ENCODE results near the gene RAB3GAP2.
"Not testable (repeated sequence)": the region's sequence is repeated elsewhere in the genome, so short reads cannot be mapped to it uniquely, and the experiment has no call there.

Gene RAB3GAP2

GRCh38 chr1:220272047-220272840 is at the start of gene RAB3GAP2:
Gene RAB3GAP2, minus strand, starts transcription at chr1:220272453. Its CDS starts 116 bp downstream, at chr1:220272337.
- DNase-seq = peak; percentile 97

GRCh38 chr1:220321758-220322157 is 49.5 kb upstream of the RAB3GAP2 start:
- no peak for DNase-seq

- DNase-seq = no peak
These were observed 48.5 kb upstream of the RAB3GAP2 start for GRCh38 chr1:220320709-220321108.

- no peak for DNase-seq
These were observed 46.4 kb upstream of the RAB3GAP2 start for GRCh38 chr1:220318673-220319072.

DNA sequence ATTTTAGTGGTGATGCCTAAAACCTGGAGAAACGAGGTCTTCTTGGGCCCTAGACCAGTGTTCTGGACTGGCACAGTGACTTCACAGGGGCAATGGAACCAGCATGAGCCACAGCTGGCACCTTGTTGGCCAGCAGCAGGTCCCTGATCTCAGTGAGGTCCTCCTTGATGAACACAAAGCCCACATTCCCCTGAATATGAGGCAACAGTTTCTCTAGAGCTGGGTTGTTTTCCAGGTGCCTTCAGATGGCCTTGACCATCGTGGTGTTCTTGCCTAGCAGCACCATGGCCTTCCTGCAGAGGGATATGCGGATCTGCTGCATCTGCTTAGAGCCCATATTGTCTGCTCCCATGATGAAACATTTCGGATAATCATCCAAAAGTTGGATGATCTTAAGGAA is 44.9 kb upstream of the RAB3GAP2 start:
- no peak for DNase-seq

- no peak for DNase-seq
These were observed 44.1 kb upstream of the RAB3GAP2 start for GRCh38 chr1:220316305-220316704.

- no peak for DNase-seq
These were observed 43.0 kb upstream of the RAB3GAP2 start for GRCh38 chr1:220315070-220315839.

- DNase-seq = no peak
These were observed 41.3 kb upstream of the RAB3GAP2 start for GRCh38 chr1:220313576-220313975.

DNA sequence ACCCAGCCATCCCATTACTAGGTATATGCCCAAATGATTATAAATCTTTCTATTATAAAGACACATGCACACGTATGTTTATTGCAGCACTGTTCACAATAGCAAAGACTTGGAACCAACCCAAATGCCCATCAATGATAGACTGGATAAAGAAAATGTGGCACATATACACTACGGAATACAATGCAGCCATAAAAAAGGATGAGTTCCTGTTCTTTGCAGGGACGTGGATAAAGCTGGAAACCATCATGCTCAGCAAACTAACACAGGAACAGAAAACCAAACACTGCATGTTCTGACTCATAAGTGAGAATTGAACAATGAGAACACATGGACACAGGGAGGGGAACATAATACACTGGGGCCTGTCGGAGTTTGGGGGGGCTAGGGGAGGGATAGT is 37.9 kb upstream of the RAB3GAP2 start:
- not testable (repeated sequence) for DNase-seq

- DNase-seq = no peak
These were observed 35.4 kb upstream of the RAB3GAP2 start for GRCh38 chr1:220307607-220308006.

- no peak for DNase-seq
These were observed 34.1 kb upstream of the RAB3GAP2 start for GRCh38 chr1:220306339-220306738.

GRCh38 chr1:220303871-220304270 is 31.6 kb upstream of the RAB3GAP2 start:
- no peak for DNase-seq

- DNase-seq = no peak
These were observed 29.4 kb upstream of the RAB3GAP2 start for GRCh38 chr1:220301630-220302029.

GRCh38 chr1:220300442-220301121 is 28.3 kb upstream of the RAB3GAP2 start:
- peak; percentile 90 for DNase-seq

DNA sequence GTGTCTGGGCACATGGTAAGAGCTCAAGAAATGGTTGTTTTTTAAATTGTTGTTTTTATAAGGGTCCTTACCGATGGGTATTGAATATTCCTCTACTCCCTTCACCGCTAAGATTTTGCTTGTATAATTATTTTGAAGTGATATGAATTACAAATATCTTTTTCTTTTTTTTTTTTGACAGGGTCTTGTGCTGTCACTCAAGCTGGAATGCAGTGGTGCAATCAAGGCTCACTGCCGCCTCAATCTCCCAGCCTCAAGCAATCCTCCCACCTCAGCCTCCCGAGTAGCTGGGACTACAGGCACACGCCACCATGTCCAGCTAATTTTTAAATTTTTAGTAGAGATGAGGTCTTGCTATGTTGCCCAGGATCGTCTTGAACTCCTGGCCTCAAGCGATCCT is 27.1 kb upstream of the RAB3GAP2 start:
- DNase-seq = no peak

- no peak for DNase-seq
These were observed 26.4 kb upstream of the RAB3GAP2 start for GRCh38 chr1:220298470-220299205.

- no peak for DNase-seq
These were observed 24.7 kb upstream of the RAB3GAP2 start for GRCh38 chr1:220296981-220297380.

- no peak for DNase-seq
These were observed 22.6 kb upstream of the RAB3GAP2 start for GRCh38 chr1:220294846-220295301.

DNA sequence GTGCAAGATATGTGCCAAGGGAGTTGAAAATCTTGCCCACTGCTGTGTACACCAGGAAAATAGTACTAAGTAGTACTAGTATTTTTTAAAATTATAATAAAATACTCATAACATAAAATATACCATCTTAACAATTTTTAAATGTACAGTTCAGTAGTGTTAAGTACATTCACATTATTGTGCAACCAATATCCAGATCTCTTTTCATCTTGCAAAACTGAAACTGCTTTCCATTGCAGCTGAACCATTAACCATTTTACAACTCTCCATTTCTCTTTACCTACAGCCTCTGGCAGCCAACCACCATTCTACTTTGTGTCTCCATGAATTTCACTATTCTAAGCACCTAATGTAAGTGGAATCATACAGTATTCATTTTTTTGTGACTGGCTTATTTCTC is 19.3 kb upstream of the RAB3GAP2 start:
- no peak for DNase-seq

DNA sequence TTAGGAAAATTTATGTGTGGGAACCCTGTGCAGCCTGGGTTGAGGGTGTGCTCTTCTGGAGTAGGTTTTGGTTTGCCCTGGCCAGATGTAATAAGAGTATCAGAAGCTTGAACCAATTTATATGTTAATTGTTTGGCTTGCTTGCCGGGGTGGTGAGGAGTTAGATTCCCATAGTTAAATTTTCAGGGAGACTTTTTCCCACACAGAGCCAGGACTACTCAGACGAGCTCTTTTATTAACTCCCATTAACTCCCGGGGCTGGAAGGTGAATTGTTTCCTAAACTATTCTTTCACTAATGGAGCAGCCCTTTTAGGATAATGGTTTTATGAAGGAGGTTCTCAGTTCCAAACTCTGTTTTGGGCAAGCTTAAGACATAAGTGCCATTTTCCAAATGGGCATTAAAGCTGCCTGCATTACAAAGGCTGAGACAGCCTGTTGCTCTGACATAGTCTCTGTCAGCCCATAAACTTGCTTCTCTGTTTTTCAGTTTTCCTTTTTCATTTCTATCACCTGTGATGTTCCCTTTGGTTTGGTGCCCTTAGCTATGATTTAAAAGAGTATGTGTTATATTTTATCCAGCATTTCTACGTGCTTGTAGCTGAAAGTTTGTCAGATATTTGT is 18.0 kb upstream of the RAB3GAP2 start:
- DNase-seq = no peak

DNA sequence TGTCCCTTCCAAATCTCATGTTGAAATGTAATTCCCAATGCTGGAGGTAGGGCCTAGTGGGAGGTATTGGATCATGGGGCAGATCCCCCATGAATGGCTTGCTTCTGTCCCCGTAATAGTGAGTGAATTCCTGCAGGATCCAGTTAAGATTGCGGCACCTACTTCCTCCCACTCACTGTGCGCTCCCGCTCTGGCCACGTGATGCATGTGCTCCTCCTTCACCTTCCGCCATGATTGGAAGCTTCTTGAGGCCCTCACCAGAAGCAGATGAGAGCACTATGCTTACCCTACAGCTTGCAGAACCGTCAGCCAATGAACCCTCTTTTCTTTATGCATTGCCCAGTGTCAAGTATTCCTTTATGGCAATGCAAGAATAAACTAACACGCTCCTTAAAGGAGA is 14.9 kb upstream of the RAB3GAP2 start:
- DNase-seq = no peak

DNA sequence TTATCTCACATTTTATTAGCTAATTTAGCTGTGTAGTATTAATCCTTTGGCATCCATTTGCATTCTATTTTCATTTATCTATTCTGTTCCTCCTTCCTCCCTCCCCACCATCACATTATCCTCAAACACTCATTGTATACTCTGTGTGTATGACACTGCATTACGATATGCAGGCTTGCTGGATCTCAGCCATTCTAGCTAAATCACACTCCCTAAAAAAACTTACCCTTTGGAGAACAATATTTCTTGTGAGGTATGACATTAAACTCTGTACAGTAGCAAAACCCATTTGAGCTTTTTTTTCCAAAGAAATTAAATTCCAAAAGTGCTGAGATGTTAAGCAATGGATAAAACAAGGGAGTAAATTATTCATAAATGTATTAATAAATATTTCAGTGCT is 11.4 kb upstream of the RAB3GAP2 start:
- DNase-seq = no peak

Measured in right hindlimb (tissue), 1 donor.